ENCODE data around the gene OPTN.
"Not testable (repeated sequence)": the region's sequence is repeated elsewhere in the genome, so short reads cannot be mapped to it uniquely, and the experiment has no call there.

Gene OPTN

GRCh38 chr10:13090289-13090688, 9.7 kb upstream of the OPTN start:
- DNase-seq (ENCODE audit: low read depth): no peak

DNA sequence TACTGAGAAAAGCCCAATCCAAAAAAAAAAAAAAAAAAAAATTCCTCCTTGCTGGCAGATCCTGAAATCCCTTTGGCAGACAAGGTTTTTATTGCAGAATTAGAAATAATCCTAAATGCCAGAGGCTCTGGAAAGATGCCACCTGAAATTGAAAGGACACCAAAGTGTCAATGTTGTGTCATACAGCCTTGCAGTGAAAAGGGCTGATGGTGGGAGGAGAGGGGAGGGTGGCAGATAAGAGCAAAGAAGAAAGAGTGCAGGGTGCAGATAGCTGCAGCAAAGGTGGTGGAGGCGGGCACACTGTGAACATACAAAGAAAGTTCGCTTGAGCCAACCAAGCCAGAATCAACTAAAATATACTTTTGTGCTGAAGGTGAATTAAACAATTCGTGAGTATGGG, 8.2 kb upstream of the OPTN start:
- no peak for DNase-seq (ENCODE audit: low read depth)

- DNase-seq (ENCODE audit: low read depth): no peak
Observed at GRCh38 chr10:13092291-13093102, 7.5 kb upstream of the OPTN start.

GRCh38 chr10:13094082-13094481, 5.9 kb upstream of the OPTN start:
- not testable (repeated sequence) for DNase-seq (ENCODE audit: low read depth)

GRCh38 chr10:13095094-13095493, 4.9 kb upstream of the OPTN start:
- no peak for DNase-seq (ENCODE audit: low read depth)

- no peak for DNase-seq (ENCODE audit: low read depth)
Observed at GRCh38 chr10:13095929-13096328, 4.0 kb upstream of the OPTN start.

- peak; percentile 7 for DNase-seq (ENCODE audit: low read depth)
Observed at GRCh38 chr10:13099144-13099665, 758 bp upstream of the OPTN start.

DNA sequence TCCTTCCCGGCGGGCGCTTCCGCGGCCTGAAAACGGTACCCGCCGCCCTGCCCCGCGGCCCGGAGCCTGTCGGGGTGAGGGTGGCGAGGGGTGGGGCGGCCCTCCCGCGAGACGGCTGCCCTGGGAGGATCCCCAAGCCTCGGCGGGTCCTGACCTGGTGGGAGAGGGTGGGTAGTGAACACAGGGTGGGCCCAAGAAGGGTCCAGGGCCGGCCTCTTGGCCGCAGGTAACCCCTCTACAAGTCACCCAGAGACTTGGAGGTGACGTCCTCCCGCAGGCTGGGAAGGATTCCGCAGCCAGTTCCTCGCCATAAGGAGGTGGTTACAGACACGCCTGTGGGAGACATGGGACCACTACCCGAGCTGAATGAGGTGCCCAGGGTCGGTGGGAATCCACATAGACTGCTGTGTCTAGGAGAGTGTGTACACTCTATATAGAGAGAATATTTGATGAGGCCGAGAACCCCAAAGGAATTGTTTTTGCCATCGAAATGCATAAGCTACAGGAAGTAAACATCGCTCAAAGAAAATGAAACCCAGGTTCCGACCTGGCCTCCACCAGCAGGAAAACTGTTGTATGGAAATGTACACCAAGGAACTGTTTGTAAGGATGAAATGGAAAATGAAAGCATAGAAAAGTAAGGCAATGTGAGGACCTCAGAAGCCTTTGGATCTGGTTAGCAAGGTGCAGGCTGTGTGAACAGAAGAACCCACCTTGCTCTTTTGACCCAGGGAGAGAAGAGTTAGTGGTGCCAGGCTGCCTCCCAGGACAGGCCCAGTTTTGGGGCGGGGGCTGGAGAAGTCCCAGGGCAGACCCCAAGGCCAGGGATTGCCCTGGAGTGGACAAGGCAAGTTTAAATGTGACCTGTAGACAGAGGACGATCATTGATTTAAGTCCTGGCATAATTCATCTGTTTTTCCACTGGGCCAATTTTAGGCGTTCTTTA, 659 bp downstream of the OPTN start:
- DNase-seq (ENCODE audit: low read depth): peak; percentile 15

DNA sequence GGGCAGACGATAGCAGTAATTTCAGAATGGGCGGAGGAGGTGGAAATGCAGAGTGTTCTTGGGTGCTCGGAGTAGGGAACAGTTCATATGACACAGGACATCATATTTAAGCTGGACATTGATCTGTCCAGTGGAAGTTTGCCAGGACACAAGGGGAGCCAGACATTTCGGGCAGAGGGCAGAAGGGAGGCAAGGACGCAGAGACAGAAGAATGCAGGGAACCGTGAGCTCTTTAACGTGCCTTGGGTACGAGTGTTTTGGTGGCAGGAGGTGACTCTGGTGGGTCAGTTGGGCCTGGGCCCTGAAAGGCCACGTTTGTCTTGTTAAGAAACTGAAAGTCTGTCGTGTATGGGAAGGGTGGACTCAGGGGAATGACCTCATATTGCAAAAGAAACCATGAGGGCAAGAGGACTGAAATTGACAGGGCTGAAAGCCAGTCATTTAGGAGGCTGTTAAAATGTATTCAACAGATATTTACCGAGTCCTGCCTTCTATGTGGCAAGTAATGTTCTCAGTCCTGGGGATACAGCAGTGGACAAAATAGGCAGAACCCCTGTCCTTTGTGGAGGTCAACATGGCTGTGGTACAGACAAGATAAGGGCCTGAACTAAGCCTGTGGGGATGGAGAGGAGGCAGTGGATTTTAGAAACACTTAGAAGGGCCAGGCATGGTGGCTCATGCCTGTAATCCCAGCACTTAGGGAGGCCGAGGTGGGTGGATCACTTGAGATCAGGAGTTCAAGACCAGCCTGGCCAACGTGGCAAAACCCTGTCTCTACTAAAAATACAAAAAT, 2.2 kb downstream of the OPTN start:
- DNase-seq (ENCODE audit: low read depth): no peak

DNA sequence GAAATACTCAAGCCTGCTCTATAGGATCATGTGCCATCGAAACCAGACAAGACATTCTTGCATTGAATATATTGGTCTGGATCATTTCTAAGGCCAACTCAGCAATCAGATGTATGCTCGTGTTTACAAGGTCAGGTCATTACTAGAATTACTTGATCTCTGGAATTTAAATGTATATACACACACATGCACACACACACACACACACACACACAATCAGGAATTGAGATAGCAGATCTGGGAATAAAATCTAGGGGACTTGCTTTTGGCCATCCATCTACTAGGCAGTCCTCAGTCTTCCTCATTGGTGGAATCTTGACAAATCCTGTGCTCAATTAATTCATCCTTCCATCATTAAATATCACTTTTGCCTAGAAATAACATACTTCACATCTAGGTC, 3.6 kb downstream of the OPTN start:
- no peak for DNase-seq (ENCODE audit: low read depth)

GRCh38 chr10:13104697-13105096, 4.7 kb downstream of the OPTN start:
- no peak for DNase-seq (ENCODE audit: low read depth)

DNA sequence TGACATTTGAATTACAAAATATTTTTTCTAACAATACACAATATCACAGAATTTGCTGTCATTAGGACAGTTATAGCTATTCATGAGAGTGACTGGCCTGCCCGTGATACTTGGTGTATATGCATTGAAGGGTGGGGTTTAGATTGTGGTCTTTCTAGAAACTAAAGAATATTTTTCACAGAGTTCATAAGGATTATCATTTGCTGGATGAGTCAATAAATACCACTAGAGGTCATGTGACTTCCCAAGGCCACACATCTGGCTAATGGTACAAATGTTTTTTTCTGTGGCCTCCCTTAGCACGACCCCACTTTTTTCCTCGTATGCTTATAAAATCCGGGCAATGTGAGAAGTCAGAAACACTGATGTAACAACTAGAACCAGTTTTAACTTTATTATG, 5.2 kb downstream of the OPTN start:
- no peak for DNase-seq (ENCODE audit: low read depth)

GRCh38 chr10:13106387-13107045, 6.6 kb downstream of the OPTN start:
- DNase-seq (ENCODE audit: low read depth): no peak

GRCh38 chr10:13110908-13111307, 10.9 kb downstream of the OPTN start:
- DNase-seq (ENCODE audit: low read depth): no peak

GRCh38 chr10:13113544-13113943, 13.6 kb downstream of the OPTN start:
- no peak for DNase-seq (ENCODE audit: low read depth)

DNA sequence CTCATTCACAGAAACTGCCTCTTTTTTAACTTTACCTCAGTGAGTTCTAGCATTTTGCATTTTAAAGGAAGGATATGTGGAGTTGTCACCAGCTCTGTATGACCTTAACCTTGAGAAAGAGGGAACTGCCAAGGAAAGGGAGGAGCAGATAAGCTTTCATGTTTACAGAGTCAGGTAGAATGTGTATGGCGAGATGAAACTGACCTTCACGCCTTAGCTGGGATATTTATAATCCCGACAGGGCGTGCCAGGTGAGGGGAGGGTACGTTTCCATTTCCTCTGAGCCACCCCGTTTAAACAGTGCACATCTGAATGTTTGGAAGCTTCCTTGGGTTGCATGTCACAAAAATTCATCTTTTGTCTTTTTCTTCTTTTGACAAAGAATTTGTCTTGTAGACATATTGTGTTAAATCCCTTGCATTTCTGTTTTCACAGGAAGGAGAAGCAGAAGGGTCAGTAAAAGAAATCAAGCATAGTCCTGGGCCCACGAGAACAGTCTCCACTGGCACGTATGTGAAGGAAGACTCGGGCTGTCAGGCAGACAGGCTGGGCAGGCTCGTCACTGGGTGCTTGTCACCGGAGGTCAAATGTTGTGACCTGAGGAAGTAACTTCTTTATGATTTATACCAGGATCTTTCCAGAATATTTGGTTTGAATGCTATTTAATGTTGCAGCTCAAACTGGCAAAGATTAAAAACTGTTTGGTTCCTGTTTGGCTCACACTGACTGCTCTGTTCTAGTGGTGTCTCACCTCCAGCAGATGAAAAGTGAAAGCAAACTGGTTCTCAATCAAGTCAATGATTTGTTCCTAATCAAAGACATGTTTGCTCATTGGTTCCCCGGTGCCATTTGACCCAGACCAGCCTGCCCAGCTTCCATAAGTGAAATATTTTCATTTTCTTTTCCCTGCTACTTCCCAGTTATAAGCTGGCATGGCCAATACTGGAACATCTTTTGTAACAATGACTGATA, 16.2 kb downstream of the OPTN start:
- DNase-seq (ENCODE audit: low read depth): peak; percentile 8

- no peak for DNase-seq (ENCODE audit: low read depth)
Observed at GRCh38 chr10:13117841-13118783, 18.1 kb downstream of the OPTN start.

- DNase-seq (ENCODE audit: low read depth): no peak
Observed at GRCh38 chr10:13118784-13119410, 18.9 kb downstream of the OPTN start.
